GM21360 (cell line): Measurements from ENCODE around the gene SSH2.
"Not testable (repeated sequence)": the region's sequence is repeated elsewhere in the genome, so short reads cannot be mapped to it uniquely, and the experiment has no call there.

Experiments
- ATAC-seq: cut with Tn5 transposase; IDR thresholded peaks from one replicate; pipeline ENCODE4 v1.9.1; 2021; ENCODE audit warnings: mild to moderate bottlenecking, moderate library complexity; ENCODE audit not compliant: unreplicated experiment

SSH2 gene

DNA sequence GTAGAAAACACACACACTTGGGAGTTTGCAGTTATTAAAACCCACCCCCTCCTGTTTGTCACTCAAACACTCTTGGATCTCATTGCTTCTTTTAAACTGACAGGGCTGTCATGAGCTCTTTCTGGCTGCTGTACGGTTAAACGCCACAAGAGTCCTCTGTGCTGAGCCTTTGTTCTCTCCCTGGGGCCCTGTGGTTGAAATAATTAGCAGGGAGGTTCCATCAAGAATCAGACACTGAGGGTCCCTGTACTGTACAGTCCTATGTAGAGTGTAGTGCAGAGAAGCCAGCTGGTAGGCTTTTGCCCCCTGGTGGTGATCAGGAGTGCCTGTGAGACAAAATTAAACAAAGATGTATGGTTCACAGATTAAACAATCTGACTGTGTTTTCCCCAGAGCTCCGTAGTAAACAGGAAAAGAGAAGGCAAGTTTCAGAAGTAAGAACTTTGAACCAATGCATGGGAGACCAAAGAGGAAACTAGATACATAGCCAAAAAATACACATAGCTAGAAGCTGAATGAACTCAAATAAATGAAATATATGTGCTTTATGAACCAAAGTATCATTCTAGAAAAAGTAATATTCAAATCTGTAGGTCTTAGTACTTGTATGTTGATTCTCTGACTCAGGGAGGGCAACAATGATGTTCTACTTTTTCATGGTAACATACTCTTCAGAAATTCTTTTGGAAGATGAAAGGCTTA lies 1.4 kb upstream of the SSH2 start:
- peak; percentile 52 for ATAC-seq

GRCh38 chr17:29930409-29931010 lies 482 bp upstream of the SSH2 start:
- peak; percentile 1 for ATAC-seq

DNA sequence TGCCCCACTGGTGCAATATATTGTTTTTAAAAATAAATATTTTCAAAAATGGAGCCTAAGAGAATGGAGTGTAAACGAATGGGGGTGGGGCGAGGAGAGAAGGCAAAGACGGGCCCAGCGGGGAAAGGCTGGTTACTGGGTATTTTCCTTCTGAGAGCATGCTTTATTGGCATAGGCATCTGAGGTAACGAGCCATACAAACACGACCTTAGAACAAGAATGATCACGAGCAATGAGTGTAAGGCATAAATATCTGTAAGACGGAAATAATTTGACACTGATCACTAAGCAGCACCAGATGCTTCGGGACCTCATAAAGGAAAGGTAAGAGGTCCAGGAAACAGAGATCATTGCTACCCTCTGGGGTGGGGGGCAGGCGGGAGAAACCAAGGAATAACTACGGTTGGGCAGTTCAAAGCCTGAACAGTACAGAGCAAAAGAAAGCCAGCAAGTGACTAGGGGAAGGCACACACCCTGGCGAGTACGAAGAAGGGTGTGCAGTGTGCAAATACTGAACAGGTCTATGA lies 959 bp downstream of the SSH2 start:
- peak; percentile 4 for ATAC-seq

GRCh38 chr17:29927546-29927945 lies 2.5 kb downstream of the SSH2 start:
- no peak for ATAC-seq

GRCh38 chr17:29924786-29925185 lies 5.2 kb downstream of the SSH2 start:
- ATAC-seq: no peak

GRCh38 chr17:29918922-29919856 lies 10.8 kb downstream of the SSH2 start:
- no peak for ATAC-seq

DNA sequence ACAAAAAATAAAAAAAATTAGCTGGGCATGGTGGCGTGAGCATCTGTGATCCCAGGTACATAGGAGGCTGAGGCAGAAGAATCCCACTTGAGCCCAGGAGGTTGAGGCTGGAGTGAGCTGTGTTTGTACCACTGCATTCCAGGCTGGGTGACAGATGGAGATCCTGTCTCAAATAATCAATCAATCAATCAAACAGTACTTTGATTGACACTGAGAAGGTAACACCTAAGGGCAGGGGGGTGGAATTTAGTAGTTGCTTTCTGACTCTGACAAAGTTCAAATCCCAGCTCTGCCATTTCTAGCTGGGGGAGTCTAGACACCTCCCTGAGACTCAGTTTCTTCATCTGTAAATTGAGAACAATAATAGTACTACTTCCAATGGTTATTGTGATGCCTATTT lies 12.0 kb downstream of the SSH2 start:
- no peak for ATAC-seq

DNA sequence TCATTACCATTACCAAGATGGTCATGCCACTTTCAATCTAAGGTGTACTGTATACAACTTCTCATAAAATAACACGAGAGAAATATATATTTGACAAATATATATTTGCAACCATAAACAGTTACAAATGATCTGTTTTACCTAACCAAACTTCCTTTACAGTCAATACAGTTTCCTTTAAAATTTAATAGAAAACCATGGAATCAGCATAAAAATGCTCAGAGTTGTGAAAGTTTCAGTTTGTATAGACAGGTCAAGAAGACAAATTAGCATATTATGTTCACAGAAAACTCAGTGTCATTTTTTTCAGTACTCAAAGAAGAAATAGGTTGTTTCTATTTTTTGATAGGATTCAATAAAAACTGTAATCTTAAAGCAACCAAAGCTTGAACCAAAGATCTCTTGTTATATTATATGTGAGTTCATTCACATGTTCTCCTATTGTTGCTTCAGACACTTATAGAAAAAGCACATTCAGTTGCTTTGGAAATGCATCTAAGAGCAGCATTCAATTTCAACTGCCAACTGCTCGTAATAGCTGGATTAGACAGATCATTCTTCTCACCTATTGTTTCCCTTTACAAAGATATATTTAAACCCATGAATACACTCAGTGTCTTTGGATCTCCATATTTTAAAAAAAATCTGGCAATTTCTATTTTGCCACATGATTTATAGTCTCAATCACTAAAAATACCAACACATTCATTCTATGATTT lies 15.1 kb downstream of the SSH2 start:
- no peak for ATAC-seq

- ATAC-seq: no peak
Measured at GRCh38 chr17:29911641-29912177, 18.3 kb downstream of the SSH2 start.

DNA sequence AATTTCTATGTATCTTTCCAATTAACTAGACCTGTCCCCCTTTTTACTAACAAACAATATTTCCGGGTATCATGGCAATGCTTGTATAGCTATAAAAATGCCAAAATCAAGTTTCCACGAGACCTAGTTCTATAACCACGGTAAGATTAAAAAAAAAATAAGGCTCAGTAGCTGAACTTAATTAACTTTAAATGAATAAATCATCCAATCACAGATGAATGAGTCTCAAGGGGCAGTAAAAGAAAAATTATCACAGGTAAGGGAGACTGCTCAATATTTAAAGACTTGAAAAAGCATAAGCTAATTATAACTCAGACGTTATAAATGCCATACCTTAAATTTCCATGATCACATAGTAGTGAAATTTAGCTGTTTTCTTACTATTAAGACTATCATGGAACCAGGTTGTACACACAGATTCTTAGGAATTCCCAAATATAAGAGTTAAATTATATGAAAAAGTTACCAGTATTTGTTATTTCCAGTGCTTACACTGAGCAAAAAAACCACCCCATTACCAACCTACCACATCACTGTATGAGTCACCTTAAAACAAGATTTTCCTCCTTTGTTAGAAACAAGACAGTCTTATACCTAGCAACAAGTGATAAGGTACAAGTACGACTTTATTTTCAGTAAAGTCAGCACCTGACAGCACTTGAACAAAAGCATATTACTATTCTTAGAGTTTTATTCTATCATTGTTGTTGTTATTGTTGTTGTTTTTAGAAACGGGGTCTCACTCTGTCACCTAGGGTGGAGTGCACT lies 20.6 kb downstream of the SSH2 start:
- ATAC-seq: no peak

GRCh38 chr17:29906969-29907368 lies 23.1 kb downstream of the SSH2 start:
- no peak for ATAC-seq

DNA sequence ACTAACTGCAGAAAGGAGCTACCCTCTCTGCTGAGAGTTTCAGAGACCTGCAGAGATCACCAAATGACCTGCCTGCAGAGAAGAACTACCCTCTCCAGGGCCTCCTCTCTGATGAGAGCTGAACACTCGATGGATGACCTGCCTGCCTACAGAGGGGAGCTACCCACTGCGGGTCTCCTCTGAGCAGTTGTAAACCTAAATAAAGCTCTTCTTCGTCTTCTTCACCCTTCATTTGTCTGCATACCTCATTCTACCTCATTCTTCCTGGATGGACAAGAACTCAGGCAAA lies 24.2 kb downstream of the SSH2 start:
- no peak for ATAC-seq

- ATAC-seq: no peak
Measured at GRCh38 chr17:29905086-29905878, 24.7 kb downstream of the SSH2 start.

- ATAC-seq: no peak
Measured at GRCh38 chr17:29903471-29903870, 26.6 kb downstream of the SSH2 start.

GRCh38 chr17:29897136-29897535 lies 32.9 kb downstream of the SSH2 start:
- not testable (repeated sequence) for ATAC-seq

DNA sequence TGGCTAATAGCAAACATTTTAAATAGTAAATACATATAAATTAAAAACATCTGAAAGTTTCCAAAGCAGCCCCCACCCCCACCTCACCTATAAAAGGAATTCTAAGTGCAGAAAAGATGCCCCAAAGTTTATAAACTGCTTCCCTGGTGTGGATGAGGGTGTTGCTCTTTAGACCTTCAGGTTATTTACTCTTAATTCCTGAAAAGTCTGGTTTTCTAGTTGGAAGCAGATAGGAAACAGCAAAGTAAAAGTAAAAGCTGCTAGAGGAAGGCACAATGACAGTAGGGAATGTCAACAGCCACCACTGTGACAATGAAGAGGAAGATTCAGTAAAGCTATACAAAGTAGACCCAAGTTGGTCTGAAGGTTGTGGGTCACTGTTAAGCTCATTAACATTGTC lies 37.8 kb downstream of the SSH2 start:
- ATAC-seq: no peak

DNA sequence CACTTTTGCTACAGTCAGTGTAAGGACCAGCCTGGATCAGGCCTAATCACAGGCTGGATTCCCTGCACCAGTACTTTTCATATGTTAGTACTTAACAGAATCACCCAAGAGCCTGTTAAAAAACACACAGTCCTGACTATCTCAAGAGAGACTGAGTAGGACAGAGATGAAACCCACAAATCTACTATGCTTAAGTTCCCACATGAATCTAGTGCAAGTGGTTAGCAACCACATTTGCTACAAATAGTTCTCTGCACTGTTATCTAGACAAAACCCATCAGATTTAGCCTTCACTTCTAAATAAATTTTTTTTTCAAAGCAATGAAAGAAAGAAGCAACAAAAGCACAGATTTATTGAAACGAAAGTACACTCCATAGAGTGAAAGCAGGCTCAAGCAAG lies 38.9 kb downstream of the SSH2 start:
- ATAC-seq: no peak

- no peak for ATAC-seq
Measured at GRCh38 chr17:29885031-29885640, 44.9 kb downstream of the SSH2 start.

- ATAC-seq: no peak
Measured at GRCh38 chr17:29883497-29883896, 46.5 kb downstream of the SSH2 start.
